ENCODE results near the gene MAFG. TPM values are rescaled to one million over a fixed set of nuclear protein-coding genes. Genes with fewer than 3 reads are reported as not detected.

MAFG gene
- total and polyA plus RNA-seq, 2 donors (not counting 3 experiments of a cell fraction or from before 2014, with no cell fraction given), result 27.6 to 35.0 TPM

GRCh38 chr17:81911277-81911961 is 16.1 kb downstream of the MAFG start, which contains the start of gene PCYT2:
Gene PCYT2, minus strand, starts transcription at chr17:81911399. Its CDS starts 44 bp downstream, at chr17:81911355.
- intact Hi-C loops (cut with micrococcal nuclease), result loop anchor here (1.0 to 2.0 kb wide), 3 partner anchors 16 to 41 kb away; partner anchors contain the start of genes ALYREF, ANAPC11, ARHGDIA and MAFG
- H2AFZ ChIP-seq (ENCODE audit: low read depth, low read length), result peak within 1 kb of the TSS; percentile 9
- POLR2A ChIA-PET, result no interaction called here

More at GRCh38 chr17:81911277-81911961, 16.1 kb downstream of the MAFG start, which contains the start of gene PCYT2:
- Histone ChIP-seq H4K20me1 (replicated peaks; ENCODE audit: control insufficient read depth, extremely low read depth, insufficient read depth, low read length) (no peaks in the 10 kb centered on the region), H3K9me1 (replicated peaks; ENCODE audit: control insufficient read depth, extremely low read depth, insufficient read depth, low read length) (no peaks in the 10 kb centered on the region), H3K4me2 (ENCODE audit: insufficient read depth, low read length) (peak within 1 kb of the TSS; percentile 79), H3K9ac (replicated peaks; ENCODE audit: extremely low read depth, insufficient read depth, low read length) (peak within 1 kb of the TSS; percentile 32), H3K79me2 (ENCODE audit: control insufficient read depth, insufficient read depth, low read length) (no peaks in the 10 kb centered on the region), H3K4me1 (ENCODE audit: control insufficient read depth, extremely low read depth, insufficient read depth, low read length) (peaks cover 6% of the 10 kb centered on the region), H3K36me3 (ENCODE audit: control insufficient read depth in 2 of 2, extremely low read depth in 1 of 2, insufficient read depth in 2 of 2, low read length in 2 of 2) (peaks cover 7 to 24% of the 10 kb centered on the region in 2 experiments), H3K4me3 (replicated peaks in 1 of 3; ENCODE audit: insufficient read depth in 1 of 3, low read depth in 1 of 3, low read length in 3 of 3) (peak within 1 kb of the TSS; percentile 56 to 72 (median 67)), H3K27ac (ENCODE audit: insufficient read depth, low read depth, low read length) (no peak within 1 kb of the TSS), H3K27me3 (ENCODE audit: control insufficient read depth in 2 of 2, insufficient read depth in 2 of 2, low read length in 2 of 2) (no peaks in the 10 kb centered on the region), H3K9me3 (replicated peaks; ENCODE audit: control insufficient read depth, insufficient read depth, low read length) (no peaks in the 10 kb centered on the region)
- TF ChIP-seq POLR2AphosphoS5 (IDR thresholded peaks at IDR 0.05; ENCODE audit: insufficient read depth, low read depth, low read length) (peak; percentile 64), CTCF (IDR thresholded peaks at IDR 0.05; ENCODE audit: extremely low read depth in 1 of 2, insufficient read depth in 1 of 2, low read depth in 1 of 2, low read length in 2 of 2) (no peak), POLR2A (IDR thresholded peaks at IDR 0.05; ENCODE audit: low read depth, low read length) (peak; percentile 37)
- BruUV-seq (replicated peaks), result no TSS peak
- peak; percentile 71 for DNase-seq (ENCODE audit: low read depth, low spot score)
- CTCF ChIA-PET, result interaction anchor here (0.8 to 1.0 kb wide), 2 partner anchors 12 to 16 kb away, joined by 5 to 6 read pairs; partner anchors contain the start of gene MAFG
- dilution Hi-C loops (cut with MboI; ENCODE audit: extremely low pct_ligation_motif_present, low sequenced_read_pairs), result no loop called here
- FAIRE-seq, result peak; percentile 82

Data from endothelial cell of umbilical vein (primary cell).